Stimulated activated CD4-positive, alpha-beta T cell treated with anti-CD3 and anti-CD28 coated beads, Interleukin-12 subunit alpha, Interleukin-12 subunit beta, amount 100 ng/mL, for 24 hours (primary cell): ENCODE data around the gene NUDT9.
"Not testable (repeated sequence)": the region's sequence is repeated elsewhere in the genome, so short reads cannot be mapped to it uniquely, and the experiment has no call there.

Experiments used
- DNase-seq, 2 experiments: peaks; one replicate each; pipeline ENCODE4 v3.0.0-alpha.2; 2020; ENCODE audit warnings: low read depth in 2 of 2

The NUDT9 gene

GRCh38 chr4:87409420-87409939, 12.9 kb upstream of the NUDT9 start:
- no peak for DNase-seq

DNA sequence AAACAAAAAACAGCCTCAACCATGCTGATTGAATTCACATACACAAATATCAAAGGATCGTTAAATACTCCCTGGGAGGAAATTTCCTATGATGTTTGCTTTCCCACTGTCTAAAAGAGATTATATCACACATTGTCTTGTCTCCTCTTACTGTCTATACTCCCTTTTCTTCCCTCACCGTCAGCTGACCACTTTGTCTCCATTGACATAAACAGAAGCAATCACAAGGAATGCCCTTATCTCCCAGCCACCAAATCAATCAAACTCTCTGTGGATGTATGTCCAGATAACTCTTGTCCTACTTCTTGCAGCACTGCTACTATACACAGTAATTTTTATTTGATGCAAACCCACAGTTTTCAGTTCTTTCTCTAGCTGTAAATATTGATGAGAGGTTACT, 12.2 kb upstream of the NUDT9 start:
- no peak for DNase-seq

DNA sequence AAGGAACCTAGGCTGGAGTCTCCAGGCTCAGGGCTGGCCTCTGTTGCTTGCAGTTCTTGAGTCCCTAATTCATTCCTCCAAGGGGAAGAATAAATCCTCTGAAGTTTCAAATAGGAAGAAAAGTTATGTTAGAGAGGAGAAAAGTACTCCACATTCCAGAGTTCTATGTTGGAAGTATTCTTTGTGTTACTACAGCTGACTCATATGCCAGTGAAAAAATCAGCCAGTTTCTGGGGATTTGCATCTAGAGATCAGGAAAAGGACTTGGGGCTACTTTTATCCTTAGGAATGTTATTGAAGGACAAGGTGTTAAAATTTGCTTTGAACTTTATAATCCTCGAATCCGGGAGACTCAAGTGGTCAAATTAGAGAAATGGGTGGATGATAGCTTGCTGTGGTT, 11.7 kb upstream of the NUDT9 start:
- no peak for DNase-seq

- no peak for DNase-seq
Observed at GRCh38 chr4:87414816-87415215, 7.6 kb upstream of the NUDT9 start.

- no peak for DNase-seq
Observed at GRCh38 chr4:87416965-87417364, 5.4 kb upstream of the NUDT9 start.

- not testable (repeated sequence) for DNase-seq
Observed at GRCh38 chr4:87418410-87418809, 4.0 kb upstream of the NUDT9 start.

DNA sequence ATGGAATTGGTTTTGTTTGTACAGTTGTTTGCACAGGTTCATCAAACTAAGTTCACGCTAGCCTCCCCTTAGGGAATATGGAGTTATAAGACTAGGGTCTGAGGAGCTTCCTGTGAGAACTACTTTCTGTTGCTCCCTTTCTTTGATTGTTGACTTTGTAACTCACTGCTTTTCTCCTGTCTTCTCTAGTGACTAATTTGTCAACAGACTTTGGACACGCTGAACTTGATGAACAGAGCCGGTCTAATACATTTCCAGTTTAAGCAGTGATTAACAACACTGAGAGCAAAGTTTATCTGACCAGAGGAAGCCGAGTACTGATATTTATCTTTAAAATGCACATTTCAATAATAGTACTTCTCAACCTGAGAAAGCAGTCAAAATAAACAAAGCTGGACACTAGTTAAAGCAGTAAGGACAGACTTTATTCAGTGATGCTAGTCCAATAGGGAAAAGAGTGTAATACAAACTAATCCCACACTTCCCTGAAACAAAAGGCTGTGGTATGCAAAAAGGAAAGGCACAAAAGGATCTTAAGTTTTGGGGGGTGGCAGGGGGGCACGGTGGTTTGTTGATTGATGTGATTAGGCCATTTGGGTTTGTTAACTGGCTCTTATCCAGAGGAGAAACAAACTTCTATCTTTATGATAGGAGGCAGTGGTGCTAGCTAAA, 2.7 kb upstream of the NUDT9 start:
- DNase-seq, result no peak

DNA sequence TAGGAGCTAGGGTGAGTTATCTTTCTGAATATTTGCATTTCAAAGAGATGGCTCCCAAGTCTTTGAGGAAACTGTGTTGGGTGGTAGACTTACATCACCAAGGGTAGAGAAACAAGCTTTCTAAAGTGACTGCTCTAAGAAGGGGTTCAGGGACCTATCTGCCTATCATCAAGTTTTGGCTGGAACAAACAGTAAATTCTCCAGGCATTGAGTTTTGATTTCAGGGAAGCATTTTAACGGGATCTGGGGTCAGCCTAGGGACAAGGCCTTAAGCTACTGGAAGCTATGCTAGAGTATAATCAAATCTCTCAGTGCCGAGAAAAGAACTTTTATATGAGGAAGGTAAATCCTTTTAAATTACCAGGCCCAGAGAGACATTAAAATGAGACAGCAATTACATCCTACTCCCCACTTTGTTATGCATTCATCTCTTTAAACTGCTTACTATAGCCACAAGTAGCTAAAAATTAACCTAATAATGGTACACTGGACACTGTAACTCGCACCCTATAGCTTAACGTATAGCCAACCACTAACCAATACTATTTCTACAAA, 2.0 kb upstream of the NUDT9 start:
- DNase-seq, result no peak

DNA sequence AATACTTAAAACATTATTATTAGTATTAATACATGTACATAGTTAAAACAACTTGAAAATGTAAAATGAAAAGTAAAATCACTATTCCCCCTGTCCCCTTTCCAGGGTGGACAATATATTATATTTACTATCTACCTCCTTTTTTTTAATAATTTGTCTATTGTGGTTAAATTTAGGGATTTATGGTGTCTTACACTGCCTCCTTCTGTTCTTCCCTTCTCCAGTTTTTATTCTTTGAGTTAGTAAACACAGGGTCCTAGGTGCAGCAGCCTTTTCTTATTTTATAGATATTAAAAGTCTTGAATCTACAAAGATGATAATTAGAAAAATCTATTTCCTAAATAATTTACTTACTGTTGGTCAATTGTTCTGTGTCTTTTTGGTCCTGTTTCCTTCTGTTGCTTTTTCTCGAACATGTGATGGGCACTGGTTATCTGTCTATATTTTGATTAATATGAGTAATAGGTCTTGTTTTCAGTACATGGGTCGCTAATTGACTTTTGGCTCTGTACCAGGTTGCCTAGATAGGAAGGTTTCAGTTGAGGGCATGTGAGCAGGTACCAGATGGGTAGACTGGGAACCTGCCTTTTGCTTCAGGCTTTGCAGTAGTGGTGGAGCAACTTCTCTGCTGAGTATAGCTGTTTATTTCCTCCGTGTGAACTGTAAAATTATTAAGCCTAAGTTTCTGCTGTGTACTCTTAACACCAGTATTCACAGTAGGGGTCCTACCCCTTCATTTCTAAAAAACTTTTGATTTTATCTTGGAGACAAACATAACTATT, 1.1 kb downstream of the NUDT9 start:
- no peak for DNase-seq

DNA sequence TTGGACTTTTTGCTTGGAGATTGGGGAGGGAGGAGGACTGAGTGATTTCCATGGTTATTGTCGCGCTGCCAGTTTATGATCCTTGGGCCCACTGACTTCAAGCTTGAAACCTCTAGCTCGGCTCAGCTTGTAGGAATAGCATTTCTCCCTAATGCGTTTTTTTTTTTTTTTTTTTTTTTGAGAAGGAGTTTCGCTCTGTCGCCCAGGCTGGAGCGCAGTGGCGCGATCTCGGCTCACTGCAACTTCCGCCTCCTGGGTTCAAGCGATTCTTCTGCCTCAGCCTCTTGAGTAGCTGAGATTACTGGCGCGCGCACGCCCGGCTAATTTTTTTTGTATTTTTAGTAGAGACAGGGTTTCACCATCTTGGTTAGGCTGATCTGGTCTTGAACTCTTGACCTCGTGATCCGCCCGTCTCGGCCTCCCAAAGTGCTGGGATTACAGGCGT, 1.7 kb downstream of the NUDT9 start:
- DNase-seq, result not testable (repeated sequence)

DNA sequence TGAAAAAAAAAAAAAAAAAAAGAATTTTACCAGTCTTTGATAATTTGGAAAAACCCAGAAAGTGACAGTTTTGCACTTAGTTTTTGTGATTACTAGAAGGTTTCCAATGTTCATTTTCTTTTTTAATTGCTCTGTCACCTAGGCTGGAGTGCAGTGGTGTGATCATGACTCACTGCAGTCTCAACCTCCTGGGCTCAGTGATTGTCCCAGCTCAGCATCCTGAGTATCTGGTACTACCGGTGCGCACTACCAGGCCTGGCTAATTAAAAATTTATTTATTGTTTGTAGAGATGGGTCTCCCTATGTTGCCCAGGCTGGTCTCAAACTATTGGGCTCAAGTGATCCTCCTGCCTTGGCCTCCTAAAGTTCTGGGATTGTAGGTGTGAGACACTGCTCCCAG, 3.3 kb downstream of the NUDT9 start:
- DNase-seq, result no peak

- no peak for DNase-seq
Observed at GRCh38 chr4:87426865-87427517, 4.6 kb downstream of the NUDT9 start.

- no peak for DNase-seq
Observed at GRCh38 chr4:87427518-87427868, 5.1 kb downstream of the NUDT9 start.

- no peak for DNase-seq
Observed at GRCh38 chr4:87428979-87429378, 6.6 kb downstream of the NUDT9 start.

- no peak for DNase-seq
Observed at GRCh38 chr4:87430038-87430437, 7.7 kb downstream of the NUDT9 start.

DNA sequence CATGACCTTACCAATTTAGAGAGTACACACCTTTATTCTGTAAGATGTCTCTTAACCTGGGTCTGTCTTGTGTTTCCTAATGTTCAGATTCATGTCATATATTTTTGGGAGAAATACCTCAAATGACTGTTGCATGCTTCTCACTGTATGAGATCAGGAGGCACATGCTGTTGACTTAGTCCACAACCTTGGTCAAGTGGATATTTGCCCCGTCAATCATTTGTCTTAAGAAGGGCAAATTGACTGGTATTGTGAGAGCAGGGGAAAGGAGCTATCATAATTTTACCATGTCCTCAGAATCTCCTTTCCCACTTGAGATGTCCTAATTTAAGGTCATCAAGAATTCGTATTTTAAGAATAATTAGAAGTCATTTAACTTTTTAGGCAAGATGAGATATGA, 11.0 kb downstream of the NUDT9 start:
- no peak for DNase-seq

GRCh38 chr4:87442889-87443288, 20.5 kb downstream of the NUDT9 start:
- DNase-seq, result no peak

DNA sequence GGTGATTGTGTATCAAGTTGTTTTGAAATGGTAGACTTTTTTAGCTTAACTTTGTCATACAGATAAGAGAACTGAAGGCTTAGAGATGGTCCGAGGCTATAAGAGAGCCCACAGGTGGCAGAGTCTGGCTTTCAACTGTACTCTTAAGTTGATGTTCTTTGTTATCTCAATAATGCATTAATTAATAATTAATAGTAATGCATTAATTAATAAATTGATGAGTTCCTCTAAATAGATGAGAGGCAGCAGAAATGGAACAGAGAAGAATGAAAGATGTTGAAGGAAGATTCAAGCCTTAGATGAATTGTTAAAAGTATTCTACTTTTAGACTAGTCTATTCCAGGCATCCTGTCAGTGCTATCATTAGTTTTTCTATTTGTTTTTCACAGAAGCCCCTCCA, 22.4 kb downstream of the NUDT9 start:
- DNase-seq, result no peak

- no peak for DNase-seq
Observed at GRCh38 chr4:87445964-87446363, 23.6 kb downstream of the NUDT9 start.

- DNase-seq, result not testable (repeated sequence)
Observed at GRCh38 chr4:87446375-87446774, 24.0 kb downstream of the NUDT9 start.

DNA sequence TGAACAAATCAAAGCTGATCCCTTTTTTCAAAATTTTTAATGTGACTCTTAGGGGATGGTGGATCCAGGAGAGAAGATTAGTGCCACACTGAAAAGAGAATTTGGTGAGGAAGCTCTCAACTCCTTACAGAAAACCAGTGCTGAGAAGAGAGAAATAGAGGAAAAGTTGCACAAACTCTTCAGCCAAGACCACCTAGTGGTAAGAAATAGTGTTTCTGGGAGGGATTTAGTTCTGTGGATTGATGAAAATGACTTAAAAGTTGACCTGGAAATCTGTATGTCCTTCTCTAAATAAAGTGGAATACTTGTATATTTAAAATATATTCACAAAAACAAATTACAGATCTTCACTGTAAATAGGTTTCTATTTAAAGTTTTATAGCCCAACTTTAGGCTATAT, 29.2 kb downstream of the NUDT9 start:
- DNase-seq, result no peak

- no peak for DNase-seq
Observed at GRCh38 chr4:87458913-87459312, 36.5 kb downstream of the NUDT9 start.
